Gastroesophageal sphincter (tissue), 3 donors: Measurements from ENCODE around the gene SAP25.

ENCODE experiments used
- CTCF ChIP-seq, 4 experiments: fragments of 200-600 bp in 2 of 4; fragments of 450-650 bp in 2 of 4; sonication (generic) in 1 of 4; IDR thresholded peaks; one replicate each; pipeline ENCODE4 v1.5.1; 2017 to 2019; ENCODE audit warnings: antibody characterized with exemption in 4 of 4, mild to moderate bottlenecking in 2 of 4, moderate library complexity in 2 of 4
- POLR2A ChIP-seq, 2 donors: fragments of 450-650 bp; IDR thresholded peaks; one replicate each; pipeline ENCODE4 v1.6.1; 2017; ENCODE audit warnings: antibody characterized with exemption in 2 of 2, mild to moderate bottlenecking in 2 of 2, moderate library complexity in 1 of 2
- POLR2AphosphoS5 ChIP-seq: sonication (generic); formaldehyde crosslinking; IDR thresholded peaks from one replicate; pipeline ENCODE4 v1.6.1; 2017; ENCODE audit warnings: antibody characterized with exemption

GRCh38 chr7:100540073-100540723 is 33.5 kb downstream of the SAP25 start:
- TF ChIP-seq CTCF (IDR thresholded peaks at IDR 0.05) (no peak), POLR2AphosphoS5 (no peak), POLR2A (IDR thresholded peaks at IDR 0.05) (no peak)
